Testis (tissue), 2 donors: ENCODE data around the gene PEX16.

Experiments
- POLR2A ChIP-seq: fragments of 450-650 bp; IDR thresholded peaks from one replicate; pipeline ENCODE4 v1.6.1; 2017; ENCODE audit warnings: antibody characterized with exemption, mild to moderate bottlenecking, moderate library complexity
- TF ChIP-seq, protein P1 (sequence below), 3 experiments: fragments of 450-650 bp in 2 of 3; fragments of 200-600 bp in 1 of 3; sonication (generic) in 1 of 3; IDR thresholded peaks; one replicate each; pipeline ENCODE4 v1.5.1; 2016 to 2019; ENCODE audit warnings: antibody characterized with exemption in 3 of 3, mild to moderate bottlenecking in 2 of 3, moderate library complexity in 1 of 3

DNA sequence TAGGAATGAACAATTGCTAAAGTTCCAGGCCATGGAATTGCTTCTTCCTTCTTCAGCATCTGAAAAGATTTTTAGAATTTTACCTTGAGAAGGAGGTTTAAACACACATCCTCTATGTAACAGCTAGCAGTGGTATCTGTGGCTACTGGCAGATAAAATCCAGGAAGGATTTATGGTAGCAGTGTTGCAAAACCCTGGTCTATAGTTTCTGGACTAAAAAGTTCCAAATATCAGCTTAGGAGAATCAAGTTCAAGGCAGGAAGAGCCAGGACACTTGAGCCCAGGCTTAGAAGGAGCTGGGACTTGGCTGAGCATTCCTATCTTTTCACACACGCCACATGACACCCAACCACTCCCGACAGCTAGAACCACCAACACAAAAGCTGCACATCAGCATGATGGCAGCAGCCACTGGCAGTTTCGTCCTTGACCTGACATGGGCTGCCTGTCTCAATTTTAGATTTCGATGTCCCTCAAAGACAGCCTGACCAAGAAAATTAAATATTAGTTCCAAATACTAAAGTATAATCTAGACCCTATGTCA lies 18.9 kb upstream of the PEX16 start:
- TF ChIP-seq, protein P1, sequence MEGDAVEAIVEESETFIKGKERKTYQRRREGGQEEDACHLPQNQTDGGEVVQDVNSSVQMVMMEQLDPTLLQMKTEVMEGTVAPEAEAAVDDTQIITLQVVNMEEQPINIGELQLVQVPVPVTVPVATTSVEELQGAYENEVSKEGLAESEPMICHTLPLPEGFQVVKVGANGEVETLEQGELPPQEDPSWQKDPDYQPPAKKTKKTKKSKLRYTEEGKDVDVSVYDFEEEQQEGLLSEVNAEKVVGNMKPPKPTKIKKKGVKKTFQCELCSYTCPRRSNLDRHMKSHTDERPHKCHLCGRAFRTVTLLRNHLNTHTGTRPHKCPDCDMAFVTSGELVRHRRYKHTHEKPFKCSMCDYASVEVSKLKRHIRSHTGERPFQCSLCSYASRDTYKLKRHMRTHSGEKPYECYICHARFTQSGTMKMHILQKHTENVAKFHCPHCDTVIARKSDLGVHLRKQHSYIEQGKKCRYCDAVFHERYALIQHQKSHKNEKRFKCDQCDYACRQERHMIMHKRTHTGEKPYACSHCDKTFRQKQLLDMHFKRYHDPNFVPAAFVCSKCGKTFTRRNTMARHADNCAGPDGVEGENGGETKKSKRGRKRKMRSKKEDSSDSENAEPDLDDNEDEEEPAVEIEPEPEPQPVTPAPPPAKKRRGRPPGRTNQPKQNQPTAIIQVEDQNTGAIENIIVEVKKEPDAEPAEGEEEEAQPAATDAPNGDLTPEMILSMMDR (IDR thresholded peaks at IDR 0.05): no peak
- no peak for TF ChIP-seq POLR2A
